GM15510 (cell line): ENCODE data around the gene THEMIS.

Source experiments
- POLR2A ChIP-seq: IDR thresholded peaks from 3 replicates; pipeline ENCODE4 v1.6.1; 2011; ENCODE audit warnings: borderline replicate concordance; ENCODE audit not compliant: insufficient read length; ENCODE audit errors: extremely low read depth

THEMIS gene

GRCh38 chr6:127886603-127887002 is 14.3 kb downstream of the THEMIS start:
- no peak for TF ChIP-seq POLR2A

DNA sequence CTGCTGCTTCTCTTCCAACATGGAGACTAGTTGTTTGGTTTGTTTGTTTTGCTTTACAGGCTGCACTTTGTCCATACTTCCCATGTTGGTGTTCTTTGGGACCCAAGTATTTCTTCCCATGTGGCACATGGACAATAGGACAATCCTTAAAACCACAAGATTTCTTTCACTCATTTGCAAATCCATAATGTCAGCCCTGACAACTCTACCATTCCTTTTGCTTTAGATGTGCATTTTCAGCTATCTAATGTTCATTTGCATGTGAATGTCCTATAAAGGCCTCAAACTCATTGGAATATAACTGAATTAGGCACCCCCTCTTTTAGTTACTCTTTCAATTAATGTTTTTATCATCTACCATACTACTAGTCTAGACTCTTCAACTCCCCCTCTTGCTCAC is 16.7 kb downstream of the THEMIS start:
- TF ChIP-seq POLR2A, result no peak

DNA sequence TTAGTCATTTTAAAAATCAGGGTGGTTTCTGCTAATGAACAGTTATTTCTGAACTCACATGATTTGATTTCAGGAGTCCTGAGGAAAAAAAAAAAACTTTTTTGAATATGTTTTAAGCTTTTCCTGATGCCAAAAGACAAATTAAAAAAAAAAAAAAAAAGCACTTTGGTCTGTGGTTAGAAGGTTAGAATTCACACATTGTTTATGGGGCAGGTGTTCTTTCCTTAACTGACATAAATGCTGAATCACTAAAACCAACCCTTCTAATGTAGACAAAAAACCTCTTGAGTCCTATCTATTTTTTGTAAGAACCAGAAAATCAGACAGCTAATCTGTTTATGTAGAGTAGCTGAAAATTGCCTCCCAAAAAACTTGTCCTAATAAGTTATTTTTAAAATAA is 20.4 kb downstream of the THEMIS start:
- no peak for TF ChIP-seq POLR2A

DNA sequence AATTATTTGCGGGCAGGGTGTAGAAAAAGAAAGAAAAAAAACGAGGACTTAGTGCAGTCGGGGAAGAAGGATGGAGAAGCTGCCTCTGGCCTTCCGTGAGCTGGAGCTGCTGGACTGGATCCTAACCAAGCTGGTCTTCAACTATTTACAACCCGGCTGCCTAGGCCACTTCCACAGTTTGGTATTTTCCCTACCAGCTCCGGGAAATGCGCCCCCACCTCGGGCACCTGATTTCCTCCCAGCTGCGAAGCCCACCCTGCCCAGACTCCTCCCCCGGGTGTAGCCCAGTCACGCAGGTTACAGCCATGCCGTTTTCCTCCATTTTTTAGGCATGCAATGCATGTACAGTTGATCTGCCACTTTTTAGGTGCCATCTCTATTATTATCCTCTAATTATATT is 21.2 kb downstream of the THEMIS start:
- TF ChIP-seq POLR2A, result no peak

GRCh38 chr6:127878115-127878514 is 22.7 kb downstream of the THEMIS start:
- no peak for TF ChIP-seq POLR2A

DNA sequence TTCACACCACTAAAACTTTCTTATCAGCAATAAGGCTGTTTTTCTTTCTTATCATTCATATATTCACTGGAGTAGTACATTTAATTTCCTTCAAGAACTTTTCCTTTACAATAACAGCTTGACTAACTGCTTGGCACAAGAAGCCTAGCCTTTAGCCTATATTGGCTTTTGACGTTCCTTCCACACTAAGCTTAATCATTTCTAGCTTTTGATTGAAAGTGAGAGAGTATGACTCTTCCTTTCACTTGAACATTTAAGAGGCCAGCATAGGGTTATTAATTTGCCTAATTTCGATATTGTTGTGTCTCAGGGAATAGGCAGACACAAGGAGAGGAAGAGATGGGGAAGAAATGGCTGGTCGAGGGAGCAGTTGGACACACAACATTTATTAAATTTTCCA is 23.6 kb downstream of the THEMIS start:
- TF ChIP-seq POLR2A, result no peak

GRCh38 chr6:127869772-127870404 is 31.0 kb downstream of the THEMIS start:
- TF ChIP-seq POLR2A, result no peak

DNA sequence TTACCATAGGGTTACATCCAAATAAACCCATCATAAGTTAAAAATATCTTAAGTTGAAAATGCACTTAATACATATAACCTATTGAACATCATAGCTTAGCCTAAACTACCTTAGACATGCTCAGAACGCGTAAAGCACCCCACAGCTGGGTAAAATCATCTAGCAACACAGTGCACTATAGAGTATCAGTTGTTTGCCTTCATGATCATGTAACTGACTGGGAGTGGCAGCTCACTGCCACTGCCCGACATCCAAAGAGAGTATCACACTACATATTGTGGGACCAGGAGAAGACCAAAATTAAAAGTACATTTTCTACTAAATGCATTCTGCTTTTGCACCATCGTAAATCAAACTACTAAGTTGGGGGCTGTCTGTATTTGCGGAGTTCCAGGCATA is 31.7 kb downstream of the THEMIS start:
- TF ChIP-seq POLR2A, result no peak

- no peak for TF ChIP-seq POLR2A
Measured at GRCh38 chr6:127868338-127868737, 32.5 kb downstream of the THEMIS start.

DNA sequence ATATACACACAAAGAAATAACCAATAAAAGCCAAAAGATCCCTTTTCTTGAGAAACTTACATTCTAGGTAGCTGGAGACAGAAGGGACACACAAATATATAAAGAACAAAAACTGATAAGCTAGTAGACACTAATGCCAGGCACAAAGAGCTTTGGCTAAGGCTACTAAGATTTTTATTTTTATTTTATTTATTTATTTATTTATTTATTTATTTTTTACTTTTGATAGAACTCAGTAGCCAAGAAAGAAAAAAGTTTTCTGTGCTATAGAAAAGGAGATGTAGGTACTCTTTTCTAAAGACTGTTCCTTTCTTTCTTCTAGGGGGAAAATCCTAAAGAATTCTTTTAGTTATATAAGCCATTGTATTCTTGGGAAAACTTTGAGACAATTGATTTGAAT is 34.1 kb downstream of the THEMIS start:
- TF ChIP-seq POLR2A, result no peak

DNA sequence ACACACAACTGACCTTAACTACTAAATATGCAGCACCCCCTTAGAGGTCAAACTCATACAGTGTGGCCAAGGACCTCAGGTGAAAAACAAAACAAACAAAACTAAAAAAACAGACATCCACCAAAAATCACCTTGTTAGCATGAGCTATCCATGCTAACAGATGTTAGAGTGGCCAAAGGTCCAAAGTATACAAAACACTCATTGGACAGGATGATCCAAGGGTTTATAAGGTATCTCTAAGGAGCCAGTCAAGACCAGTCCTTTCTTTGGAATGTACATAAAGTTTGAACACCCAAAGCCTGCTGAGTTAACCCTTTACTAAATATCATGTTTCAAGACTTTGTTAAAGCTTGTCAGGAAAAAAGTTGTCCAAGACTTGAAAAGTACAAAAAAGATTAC is 35.8 kb downstream of the THEMIS start:
- TF ChIP-seq POLR2A, result no peak

GRCh38 chr6:127864701-127865100 is 36.2 kb downstream of the THEMIS start:
- TF ChIP-seq POLR2A, result no peak

GRCh38 chr6:127860723-127861122 is 40.1 kb downstream of the THEMIS start:
- TF ChIP-seq POLR2A, result no peak

- no peak for TF ChIP-seq POLR2A
Measured at GRCh38 chr6:127859956-127860355, 40.9 kb downstream of the THEMIS start.

- no peak for TF ChIP-seq POLR2A
Measured at GRCh38 chr6:127858727-127859391, 42.0 kb downstream of the THEMIS start.

GRCh38 chr6:127857051-127857637 is 43.7 kb downstream of the THEMIS start:
- TF ChIP-seq POLR2A, result no peak
